ENCODE measurements around the gene UBASH3B. TPM values are rescaled to one million over a fixed set of nuclear protein-coding genes. Genes with fewer than 3 reads are reported as not detected.

Gene UBASH3B
- total RNA-seq, 1 donor from 2014 or later: 62.1 TPM

- H3K4me3 Mint-ChIP-seq (ENCODE audit: unreplicated experiment): no peak overlapping the region
- Histone ChIP-seq H3K4me2 (ENCODE audit: low read length) (no peak overlapping the region), H2AFZ (ENCODE audit: low read depth, low read length) (no peak overlapping the region), H3K4me3 (ENCODE audit: insufficient read depth, low read depth, low read length) (no peak overlapping the region), H3K4me1 (ENCODE audit: insufficient read depth, low read length) (peaks cover 10% of the 10 kb centered on the region), H4K20me1 (ENCODE audit: insufficient read depth, low read length) (no peaks in the 10 kb centered on the region), H3K79me2 (ENCODE audit: insufficient read depth, low read length) (no peaks in the 10 kb centered on the region), H3K9me3 (ENCODE audit: insufficient read depth, low read depth, low read length) (no peaks in the 10 kb centered on the region), H3K27me3 (ENCODE audit: insufficient read depth, low read length) (no peaks in the 10 kb centered on the region), H3K36me3 (ENCODE audit: insufficient read depth, low read length) (no peaks in the 10 kb centered on the region), H3K27ac (ENCODE audit: low read depth, low read length) (no peak overlapping the region), H3K9ac (ENCODE audit: low read length) (no peak overlapping the region)
- no peak overlapping the region for H3K27ac Mint-ChIP-seq (ENCODE audit: unreplicated experiment)
- DNase-seq (ENCODE audit: low read depth) (no peak), FAIRE-seq (no peak)
- H3K9me3 Mint-ChIP-seq (ENCODE audit: unreplicated experiment): no peaks in the 10 kb centered on the region
- H3K4me1 Mint-ChIP-seq (ENCODE audit: low read depth, unreplicated experiment): peaks cover 8% of the 10 kb centered on the region
- H3K27me3 Mint-ChIP-seq (ENCODE audit: low read depth, unreplicated experiment): no peaks in the 10 kb centered on the region
- H3K36me3 Mint-ChIP-seq (ENCODE audit: low read depth, unreplicated experiment): no peaks in the 10 kb centered on the region
- TF ChIP-seq, protein P1, sequence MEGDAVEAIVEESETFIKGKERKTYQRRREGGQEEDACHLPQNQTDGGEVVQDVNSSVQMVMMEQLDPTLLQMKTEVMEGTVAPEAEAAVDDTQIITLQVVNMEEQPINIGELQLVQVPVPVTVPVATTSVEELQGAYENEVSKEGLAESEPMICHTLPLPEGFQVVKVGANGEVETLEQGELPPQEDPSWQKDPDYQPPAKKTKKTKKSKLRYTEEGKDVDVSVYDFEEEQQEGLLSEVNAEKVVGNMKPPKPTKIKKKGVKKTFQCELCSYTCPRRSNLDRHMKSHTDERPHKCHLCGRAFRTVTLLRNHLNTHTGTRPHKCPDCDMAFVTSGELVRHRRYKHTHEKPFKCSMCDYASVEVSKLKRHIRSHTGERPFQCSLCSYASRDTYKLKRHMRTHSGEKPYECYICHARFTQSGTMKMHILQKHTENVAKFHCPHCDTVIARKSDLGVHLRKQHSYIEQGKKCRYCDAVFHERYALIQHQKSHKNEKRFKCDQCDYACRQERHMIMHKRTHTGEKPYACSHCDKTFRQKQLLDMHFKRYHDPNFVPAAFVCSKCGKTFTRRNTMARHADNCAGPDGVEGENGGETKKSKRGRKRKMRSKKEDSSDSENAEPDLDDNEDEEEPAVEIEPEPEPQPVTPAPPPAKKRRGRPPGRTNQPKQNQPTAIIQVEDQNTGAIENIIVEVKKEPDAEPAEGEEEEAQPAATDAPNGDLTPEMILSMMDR (IDR thresholded peaks at IDR 0.05; ENCODE audit: insufficient read depth, low read depth, low read length): no peak
- no peak for TF ChIP-seq EZH2 (IDR thresholded peaks at IDR 0.05; ENCODE audit: insufficient read depth, low read length)
These were observed 18.0 kb upstream of the UBASH3B start for GRCh38 chr11:122637541-122637940.

DNA sequence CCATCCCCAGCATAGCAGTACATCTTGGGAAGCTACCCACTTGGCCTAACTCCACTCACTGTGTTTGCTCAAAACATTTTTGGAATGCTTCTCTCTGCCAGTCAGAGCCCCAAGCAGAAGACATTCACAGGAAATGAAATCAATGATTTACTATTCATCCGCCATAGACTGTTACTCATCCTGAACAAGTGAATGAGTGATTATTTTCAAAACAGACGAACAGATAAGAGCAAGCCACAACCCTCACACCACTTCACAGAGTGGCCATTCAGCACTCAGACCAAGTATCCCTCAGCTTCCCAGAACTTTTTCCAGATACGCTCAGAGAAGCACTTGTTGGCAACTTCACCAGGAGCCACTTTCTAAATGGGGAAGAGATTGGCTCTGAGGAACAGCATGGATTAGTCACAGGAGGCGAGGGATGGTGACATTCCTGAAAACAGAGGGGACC is 13.0 kb upstream of the UBASH3B start:
- Histone ChIP-seq H3K4me2 (ENCODE audit: low read length) (peak overlapping the region; percentile 75), H3K9ac (ENCODE audit: low read length) (peak overlapping the region; percentile 77), H3K4me3 (ENCODE audit: insufficient read depth, low read depth, low read length) (peak overlapping the region; percentile 10), H3K27ac (ENCODE audit: low read depth, low read length) (peak overlapping the region; percentile 93), H3K27me3 (ENCODE audit: insufficient read depth, low read length) (no peaks in the 10 kb centered on the region), H3K9me3 (ENCODE audit: insufficient read depth, low read depth, low read length) (no peaks in the 10 kb centered on the region), H2AFZ (ENCODE audit: low read depth, low read length) (peak overlapping the region; percentile 28), H3K36me3 (ENCODE audit: insufficient read depth, low read length) (no peaks in the 10 kb centered on the region), H4K20me1 (ENCODE audit: insufficient read depth, low read length) (no peaks in the 10 kb centered on the region), H3K4me1 (ENCODE audit: insufficient read depth, low read length) (peaks cover 26% of the 10 kb centered on the region), H3K79me2 (ENCODE audit: insufficient read depth, low read length) (no peaks in the 10 kb centered on the region)
- no peaks in the 10 kb centered on the region for H3K9me3 Mint-ChIP-seq (ENCODE audit: unreplicated experiment)
- peak overlapping the region; percentile 89 for H3K27ac Mint-ChIP-seq (ENCODE audit: unreplicated experiment)
- FAIRE-seq: peak; percentile 98
- H3K27me3 Mint-ChIP-seq (ENCODE audit: low read depth, unreplicated experiment): no peaks in the 10 kb centered on the region
- H3K36me3 Mint-ChIP-seq (ENCODE audit: low read depth, unreplicated experiment): no peaks in the 10 kb centered on the region
- H3K4me1 Mint-ChIP-seq (ENCODE audit: low read depth, unreplicated experiment): peaks cover 20% of the 10 kb centered on the region
- TF ChIP-seq, protein P1 (IDR thresholded peaks at IDR 0.05; ENCODE audit: insufficient read depth, low read depth, low read length): no peak
- TF ChIP-seq EZH2 (IDR thresholded peaks at IDR 0.05; ENCODE audit: insufficient read depth, low read length): no peak
- H3K4me3 Mint-ChIP-seq (ENCODE audit: unreplicated experiment): no peak overlapping the region
- DNase-seq (ENCODE audit: low read depth): peak; percentile 98

GRCh38 chr11:122642971-122643370 is 12.6 kb upstream of the UBASH3B start:
- no peak overlapping the region for H3K4me3 Mint-ChIP-seq (ENCODE audit: unreplicated experiment)
- H3K36me3 Mint-ChIP-seq (ENCODE audit: low read depth, unreplicated experiment): no peaks in the 10 kb centered on the region
- peak overlapping the region; percentile 10 for H3K4me3 ChIP-seq (ENCODE audit: insufficient read depth, low read depth, low read length)
- H3K9me3 ChIP-seq (ENCODE audit: insufficient read depth, low read depth, low read length): no peaks in the 10 kb centered on the region
- FAIRE-seq (peak; percentile 89), DNase-seq (ENCODE audit: low read depth) (peak; percentile 49)
- peaks cover 23% of the 10 kb centered on the region for H3K4me1 Mint-ChIP-seq (ENCODE audit: low read depth, unreplicated experiment)
- H2AFZ ChIP-seq (ENCODE audit: low read depth, low read length): peak overlapping the region; percentile 28
- peaks cover 30% of the 10 kb centered on the region for H3K4me1 ChIP-seq (ENCODE audit: insufficient read depth, low read length)
- no peaks in the 10 kb centered on the region for H3K79me2 ChIP-seq (ENCODE audit: insufficient read depth, low read length)
- H3K27ac ChIP-seq (ENCODE audit: low read depth, low read length): peak overlapping the region; percentile 93
- peak overlapping the region; percentile 75 for H3K4me2 ChIP-seq (ENCODE audit: low read length)
- peak overlapping the region; percentile 89 for H3K27ac Mint-ChIP-seq (ENCODE audit: unreplicated experiment)
- H3K36me3 ChIP-seq (ENCODE audit: insufficient read depth, low read length): no peaks in the 10 kb centered on the region
- TF ChIP-seq, protein P1 (IDR thresholded peaks at IDR 0.05; ENCODE audit: insufficient read depth, low read depth, low read length): no peak
- no peak for TF ChIP-seq EZH2 (IDR thresholded peaks at IDR 0.05; ENCODE audit: insufficient read depth, low read length)
- H3K27me3 ChIP-seq (ENCODE audit: insufficient read depth, low read length): no peaks in the 10 kb centered on the region
- H4K20me1 ChIP-seq (ENCODE audit: insufficient read depth, low read length): no peaks in the 10 kb centered on the region
- H3K9me3 Mint-ChIP-seq (ENCODE audit: unreplicated experiment): no peaks in the 10 kb centered on the region
- no peaks in the 10 kb centered on the region for H3K27me3 Mint-ChIP-seq (ENCODE audit: low read depth, unreplicated experiment)
- H3K9ac ChIP-seq (ENCODE audit: low read length): peak overlapping the region; percentile 77
